Fibroblast of villous mesenchyme (primary cell): ENCODE measurements around the gene GPR152. TPM values are rescaled to one million over a fixed set of nuclear protein-coding genes. Genes with fewer than 3 reads are reported as not detected.

Experiments used
- DNase-seq: peaks from one replicate; pipeline ENCODE4 v3.0.0-alpha.2; 2010; ENCODE audit warnings: low read depth
- H3K4me3 ChIP-seq: 2 replicates; pipeline ENCODE4 v1.5.1; 2011; ENCODE audit warnings: low read depth, mild to moderate bottlenecking, low read length
- CTCF ChIP-seq: IDR thresholded peaks from 2 replicates; pipeline ENCODE4 v1.5.1; 2012; ENCODE audit warnings: low read depth, mild to moderate bottlenecking, low read length; ENCODE audit not compliant: insufficient read depth
- total RNA-seq: library from RNA; depleted of rRNA; stranded (reverse); fragments of >200 nt; gene quantifications from 2 replicates; pipeline ENCODE4 v1.2.3, GENCODE V29; 2012

GPR152 gene
- total RNA-seq, 1 donor = not detected

GRCh38 chr11:67492801-67493547, 40.4 kb upstream of the GPR152 start:
- no peak overlapping the region for H3K4me3 ChIP-seq
- DNase-seq = no peak
- no peak for TF ChIP-seq CTCF

GRCh38 chr11:67492069-67492727, 39.7 kb upstream of the GPR152 start:
- DNase-seq = no peak
- TF ChIP-seq CTCF = no peak
- no peak overlapping the region for H3K4me3 ChIP-seq

- TF ChIP-seq CTCF = no peak
- H3K4me3 ChIP-seq = no peak overlapping the region
- no peak for DNase-seq
Observed at GRCh38 chr11:67491276-67492068, 38.9 kb upstream of the GPR152 start.

- DNase-seq = no peak
- H3K4me3 ChIP-seq = no peak overlapping the region
- TF ChIP-seq CTCF = no peak
Observed at GRCh38 chr11:67490727-67491065, 38.2 kb upstream of the GPR152 start.

- TF ChIP-seq CTCF = no peak
- no peak overlapping the region for H3K4me3 ChIP-seq
- no peak for DNase-seq
Observed at GRCh38 chr11:67489885-67490726, 37.6 kb upstream of the GPR152 start.

- TF ChIP-seq CTCF = no peak
- DNase-seq = no peak
Observed at GRCh38 chr11:67489203-67489884, 36.8 kb upstream of the GPR152 start.

More at GRCh38 chr11:67489203-67489884, 36.8 kb upstream of the GPR152 start:
- H3K4me3 ChIP-seq = no peak overlapping the region
